HG03175 (cell line): ENCODE data around the gene SGCA.

Source experiments
- ATAC-seq: cut with Tn5 transposase; IDR thresholded peaks from one replicate; pipeline ENCODE4 v1.9.1; 2021; ENCODE audit warnings: mild to moderate bottlenecking, moderate library complexity; ENCODE audit not compliant: unreplicated experiment

The SGCA gene

DNA sequence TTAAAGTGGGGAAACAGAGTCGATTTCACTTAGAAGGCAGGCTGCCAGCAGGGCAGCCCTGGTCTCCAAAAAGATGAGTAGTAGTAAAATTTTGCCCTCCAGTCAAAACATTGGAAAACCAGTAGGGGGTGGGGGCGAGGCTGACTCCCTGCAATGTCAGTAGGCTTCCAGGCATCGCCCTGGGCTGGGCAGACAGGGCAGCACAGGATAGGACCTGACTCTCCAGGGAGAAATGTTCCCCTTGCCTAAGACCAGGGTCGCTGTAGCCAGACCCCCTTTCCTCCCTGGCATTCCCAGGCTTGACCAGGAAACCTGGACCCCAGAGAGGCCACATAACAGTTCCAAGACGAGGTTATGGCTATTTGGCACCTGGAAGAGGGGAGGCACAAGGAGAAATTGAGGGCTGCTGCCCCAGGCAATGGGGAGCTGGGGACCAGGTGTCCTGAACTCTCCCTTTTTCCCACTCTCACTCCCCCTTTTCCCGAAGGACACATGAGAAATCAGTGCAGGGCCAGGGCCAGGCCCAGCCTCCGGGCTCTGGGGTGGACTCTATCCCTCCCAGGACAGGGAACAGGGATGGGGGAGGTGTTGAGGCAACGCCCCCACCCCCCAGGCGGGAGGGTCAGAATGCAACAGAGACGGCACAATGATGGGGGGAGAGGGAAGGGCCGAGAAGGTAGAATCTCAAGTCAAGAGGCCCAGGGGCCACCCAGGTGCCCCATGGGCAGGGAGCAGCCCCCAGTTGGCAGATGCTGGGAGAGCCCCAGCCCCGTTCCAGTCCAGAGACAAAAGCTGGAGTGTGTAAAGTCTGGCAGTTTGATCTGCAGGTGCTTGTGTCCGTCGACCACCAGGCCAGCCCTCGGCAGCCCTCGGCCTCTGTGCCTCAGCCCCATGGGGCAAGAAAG lies 31.3 kb upstream of the SGCA start:
- ATAC-seq = no peak

DNA sequence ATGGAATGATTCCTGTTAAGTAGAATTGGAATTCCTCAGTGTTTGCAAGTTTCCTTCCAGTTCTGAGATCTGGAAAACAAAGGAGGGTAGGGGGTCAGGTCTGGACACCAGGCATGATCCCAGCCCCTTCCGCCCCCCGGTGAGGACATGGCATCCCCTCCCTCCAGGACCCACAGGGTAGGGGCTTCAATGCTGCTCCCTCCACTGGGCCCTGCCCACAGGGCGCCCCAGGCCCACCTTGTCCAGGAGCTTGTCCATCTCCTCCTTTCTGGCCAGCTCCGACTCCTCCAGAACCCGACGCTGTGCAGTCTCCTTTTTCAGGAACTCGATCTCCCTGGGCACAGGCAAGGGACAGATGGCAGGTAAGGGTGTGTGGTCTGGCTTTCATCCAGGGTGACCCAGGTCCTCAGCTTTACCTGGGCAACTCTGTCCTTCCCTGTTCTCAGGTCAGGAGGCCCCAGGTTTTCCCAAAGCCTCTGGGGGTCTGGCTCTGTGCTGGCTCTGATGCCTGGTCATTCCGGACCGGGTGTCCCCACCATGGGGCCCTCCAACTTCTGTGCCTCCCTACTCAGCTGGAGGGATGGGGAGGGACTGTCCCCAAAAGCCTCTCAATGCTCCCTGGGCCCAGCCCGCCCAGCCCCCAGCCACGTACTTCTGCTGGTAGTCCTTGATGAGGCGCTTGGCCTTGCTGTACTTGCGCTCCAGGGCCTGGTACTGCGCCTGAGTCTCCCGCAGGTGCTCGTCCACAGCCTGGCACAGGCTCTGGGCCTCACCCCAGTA lies 30.3 kb upstream of the SGCA start:
- no peak for ATAC-seq

DNA sequence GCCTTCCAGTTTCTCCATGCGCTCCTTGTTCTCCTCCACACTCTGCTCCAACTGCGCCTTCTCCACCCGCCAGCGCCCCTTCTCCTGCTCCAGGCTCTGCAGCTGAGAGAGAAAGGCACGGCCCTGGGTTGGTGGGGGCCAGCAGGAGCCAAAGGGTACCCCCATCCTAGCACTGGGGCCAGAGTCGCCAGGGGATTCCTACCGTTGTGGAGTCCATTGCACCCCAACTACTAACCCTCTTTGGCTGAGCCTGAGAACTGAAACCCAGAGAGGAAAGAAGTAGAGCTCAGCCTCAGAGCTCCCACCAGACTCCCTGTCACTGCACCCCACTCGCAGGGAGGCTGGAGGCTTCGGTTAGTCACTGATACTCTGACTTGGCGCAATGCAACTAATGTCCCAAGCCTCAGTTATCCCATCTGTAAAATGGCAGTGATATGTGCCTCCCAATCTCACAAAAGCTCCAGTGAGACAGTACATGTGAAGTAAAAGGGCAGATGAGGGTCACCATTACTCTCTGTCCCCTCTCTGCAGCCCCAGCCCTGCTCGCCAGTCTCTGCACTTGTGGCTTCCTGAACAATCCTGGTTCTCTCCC lies 29.6 kb upstream of the SGCA start:
- no peak for ATAC-seq

DNA sequence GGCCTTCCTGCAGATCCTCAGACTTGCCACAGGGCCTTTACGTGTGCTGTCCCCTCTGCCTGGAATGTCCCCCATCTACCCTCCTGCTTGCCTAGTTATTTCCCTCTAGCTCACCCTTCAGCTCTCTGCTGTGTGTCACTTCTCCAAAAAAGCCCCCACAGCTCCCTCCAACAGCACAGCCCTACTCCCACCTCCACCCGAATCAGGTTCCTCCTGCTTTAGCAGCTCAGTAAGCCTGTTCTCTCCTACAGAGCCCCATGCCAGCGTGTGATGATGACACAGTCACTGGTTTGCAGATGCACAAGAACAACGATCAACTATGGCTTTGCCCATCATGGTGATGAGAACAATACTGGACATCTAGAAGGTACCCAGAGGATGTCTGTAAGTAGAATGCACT lies 28.8 kb upstream of the SGCA start:
- no peak for ATAC-seq

DNA sequence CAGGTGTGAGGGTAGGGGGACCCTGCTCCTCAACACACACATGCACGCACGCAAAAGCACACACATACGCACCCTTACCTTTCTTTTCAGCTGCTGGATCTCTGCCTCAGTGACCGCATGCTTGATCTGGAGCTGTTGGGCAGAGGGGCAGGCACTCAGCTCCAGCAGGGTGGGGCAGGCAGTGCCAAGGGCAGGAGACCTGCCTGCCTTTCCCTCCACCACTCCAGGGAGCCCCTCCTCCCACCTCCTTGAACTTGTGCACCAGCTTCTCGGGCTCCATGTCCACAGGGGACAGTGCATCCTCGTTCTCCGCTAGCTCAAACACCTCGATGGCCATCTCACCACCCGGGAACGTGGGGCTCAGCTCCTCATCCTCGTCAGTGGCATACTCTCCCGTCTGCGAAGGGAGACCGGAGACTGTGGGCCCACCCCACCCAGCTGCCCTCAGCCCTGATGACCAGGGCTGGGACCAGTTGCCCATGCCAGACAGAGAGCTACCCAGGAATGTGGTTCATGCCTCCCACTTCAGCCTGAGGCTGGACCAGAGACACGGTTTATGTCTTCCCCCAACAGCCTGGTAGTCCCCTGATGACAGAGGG lies 26.5 kb upstream of the SGCA start:
- no peak for ATAC-seq

DNA sequence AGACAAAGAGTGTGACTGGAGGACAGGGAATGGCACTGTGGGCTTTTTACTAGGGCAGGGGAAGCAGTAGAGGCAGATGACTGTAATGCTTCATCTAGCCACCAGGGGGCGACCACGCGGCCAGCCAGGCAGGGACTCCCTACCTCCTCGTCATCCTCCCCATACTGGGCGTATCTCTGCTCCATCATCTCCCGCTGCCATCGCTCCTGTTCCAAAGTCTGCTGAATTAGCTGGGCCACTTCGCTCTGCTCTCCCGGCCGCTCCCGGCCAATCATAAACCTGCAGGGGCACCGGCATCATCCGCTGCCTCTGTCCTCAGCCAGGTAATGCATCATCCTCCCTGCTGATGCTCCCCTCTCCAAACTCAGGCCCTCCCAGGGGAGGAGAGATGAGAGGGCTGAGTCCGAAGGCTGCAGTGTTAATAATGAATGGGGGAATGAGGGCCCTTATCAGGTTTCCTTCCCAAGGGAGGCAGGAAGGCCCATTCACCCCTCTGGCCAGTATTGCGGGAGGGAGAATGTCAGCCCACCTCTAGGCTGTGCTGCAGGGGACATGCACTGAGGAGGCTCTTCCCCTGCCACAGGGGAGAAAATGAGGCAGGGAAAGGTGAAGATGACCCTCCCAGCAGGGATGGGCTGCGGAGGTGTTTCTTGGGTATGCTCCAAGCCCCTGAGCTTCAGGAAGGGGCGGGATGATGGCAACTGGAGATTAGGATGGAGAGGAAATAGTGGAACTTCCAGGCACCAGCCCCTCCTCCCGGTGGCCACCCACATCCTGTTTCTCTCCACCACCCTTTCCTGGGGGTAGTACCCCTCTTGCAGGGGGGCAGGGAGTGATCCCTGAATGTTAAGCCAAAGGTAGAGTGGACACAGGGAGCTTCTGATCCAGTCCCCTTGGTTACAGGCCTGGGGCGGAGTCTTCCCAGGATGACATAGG lies 25.6 kb upstream of the SGCA start:
- no peak for ATAC-seq

DNA sequence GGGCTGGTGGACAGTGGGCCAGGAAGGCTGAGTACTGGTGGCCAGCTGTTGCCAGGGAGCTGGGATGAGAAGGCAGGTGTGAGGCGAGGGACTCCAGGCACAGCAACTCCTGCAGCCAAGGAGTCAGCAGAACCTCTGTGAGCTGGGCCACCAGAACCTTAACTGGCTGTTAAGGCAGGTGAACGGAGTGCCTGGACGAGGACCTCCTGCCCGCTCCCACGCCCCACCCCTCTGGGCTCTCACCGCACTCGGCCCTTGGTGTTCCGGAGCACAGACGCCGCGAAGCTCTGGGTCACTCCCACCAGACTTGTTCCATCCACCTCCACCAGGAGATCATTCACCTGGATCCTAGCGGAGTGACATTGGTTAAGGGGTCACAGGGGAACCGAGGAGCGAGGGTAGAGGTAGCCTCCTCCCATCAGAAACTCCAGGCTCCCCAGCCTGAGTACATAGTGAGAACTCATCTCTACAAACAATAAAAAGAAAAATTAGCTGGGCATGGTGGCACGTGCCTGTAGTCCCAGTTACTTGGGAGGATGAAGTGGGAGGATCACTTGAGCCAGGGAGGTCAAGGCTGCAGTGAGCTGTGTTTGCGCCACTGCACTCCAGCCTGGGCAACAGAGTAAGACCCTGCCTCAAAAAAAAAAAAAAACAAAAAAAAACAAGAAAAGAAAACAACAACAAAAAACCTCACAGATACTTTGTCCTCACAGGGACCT lies 24.6 kb upstream of the SGCA start:
- ATAC-seq = no peak

DNA sequence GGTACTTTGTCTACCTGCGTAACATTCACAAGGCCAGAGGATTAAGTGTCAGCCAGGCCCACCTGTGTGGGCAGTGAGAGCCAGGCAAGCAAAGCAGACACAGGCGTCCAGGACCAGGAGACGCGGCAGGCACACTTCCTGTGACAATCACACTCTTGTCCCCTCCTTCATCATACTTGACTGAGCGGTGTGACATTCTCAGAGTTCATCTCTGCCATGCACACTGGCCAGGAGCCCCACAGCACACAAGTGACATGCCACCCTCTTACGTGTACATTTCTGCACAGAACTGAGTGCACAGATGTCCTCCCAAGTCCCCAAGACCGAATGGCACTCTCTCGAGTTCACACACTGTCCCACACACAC lies 24.1 kb upstream of the SGCA start:
- no peak for ATAC-seq

DNA sequence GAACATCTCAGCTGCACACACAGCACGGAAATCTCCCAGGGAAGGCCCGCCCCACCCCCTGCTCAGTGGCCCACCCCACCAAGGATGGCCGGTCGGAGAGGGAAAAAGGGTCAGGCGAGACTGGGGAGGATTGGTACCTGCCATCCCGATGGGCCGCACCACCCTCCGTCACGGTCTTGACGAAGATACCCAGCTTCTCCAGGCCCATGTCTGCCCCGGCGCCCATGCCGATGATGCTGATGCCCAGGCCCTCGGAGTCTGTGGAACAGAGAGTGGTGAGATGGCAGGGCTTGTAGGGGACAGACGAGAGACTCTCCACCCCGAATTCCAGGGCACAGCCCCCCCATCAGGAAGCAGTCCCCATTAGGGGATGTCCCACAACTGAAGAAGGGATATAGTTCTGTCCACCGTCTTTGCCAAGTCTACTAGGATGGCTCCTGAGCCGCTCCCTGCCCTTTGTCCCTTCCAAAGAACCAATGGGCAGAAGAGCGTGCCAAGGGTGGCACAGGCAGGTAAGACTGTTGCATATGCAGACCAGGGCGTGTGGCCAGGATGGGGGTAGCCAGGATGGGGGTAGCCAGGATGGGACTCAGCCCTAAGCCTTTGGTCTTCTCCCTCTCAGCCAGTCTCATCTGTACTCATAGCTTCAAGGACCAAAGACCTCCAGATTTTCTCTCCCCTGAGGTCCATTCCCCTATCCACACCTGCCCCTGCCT lies 22.2 kb upstream of the SGCA start:
- ATAC-seq = no peak

DNA sequence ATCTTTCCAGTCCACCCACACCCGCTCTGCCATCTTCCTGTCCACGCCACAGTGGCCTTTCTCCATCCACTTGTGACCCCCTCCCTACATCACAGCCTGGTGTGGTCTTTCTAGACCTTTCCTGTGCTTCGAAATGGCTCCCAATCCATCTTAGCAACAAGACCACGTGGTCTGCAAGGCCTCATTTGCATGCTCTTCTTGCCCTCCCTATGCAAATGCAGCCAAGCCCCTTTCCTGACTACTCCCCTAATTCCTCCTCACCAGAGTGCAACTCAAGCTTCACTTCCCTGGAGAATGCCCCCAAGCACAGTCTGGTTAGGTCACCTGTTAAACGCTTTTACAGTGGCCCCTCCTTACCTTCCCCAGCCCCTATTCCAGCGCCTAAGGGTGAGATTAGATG lies 21.4 kb upstream of the SGCA start:
- no peak for ATAC-seq

DNA sequence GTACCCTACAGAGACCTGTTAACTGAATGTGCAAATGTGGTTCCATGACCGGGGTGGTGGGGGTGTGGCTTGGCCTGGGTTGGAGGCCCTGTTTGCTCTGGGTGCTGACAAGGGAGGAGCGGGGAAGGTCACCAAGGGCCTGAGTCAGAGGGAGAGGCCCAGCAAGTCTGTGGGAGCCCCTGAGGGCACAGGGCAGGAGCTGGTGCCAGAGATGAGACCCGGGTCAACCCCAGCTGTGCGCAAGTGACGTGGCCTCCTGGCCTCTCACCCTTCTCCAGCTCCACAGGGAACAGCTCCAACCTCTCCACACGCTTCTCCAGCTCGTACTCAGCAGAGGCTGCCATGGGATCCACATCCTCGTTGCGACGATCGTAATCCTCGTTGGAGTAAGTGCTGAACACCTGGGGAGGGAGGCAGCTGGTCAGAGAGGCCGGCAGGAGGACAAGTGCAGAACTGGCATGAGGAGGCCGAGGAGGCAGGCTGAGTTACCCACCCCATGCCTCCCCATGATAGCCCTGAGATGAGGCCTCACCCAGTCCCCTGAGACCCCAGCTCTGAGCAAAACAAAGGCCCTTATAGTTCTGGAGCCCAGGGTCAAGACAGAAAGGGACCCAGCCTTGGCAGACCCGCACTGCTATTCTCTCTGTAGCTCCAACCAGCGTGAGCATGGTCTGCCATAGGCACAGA lies 20.8 kb upstream of the SGCA start:
- no peak for ATAC-seq

DNA sequence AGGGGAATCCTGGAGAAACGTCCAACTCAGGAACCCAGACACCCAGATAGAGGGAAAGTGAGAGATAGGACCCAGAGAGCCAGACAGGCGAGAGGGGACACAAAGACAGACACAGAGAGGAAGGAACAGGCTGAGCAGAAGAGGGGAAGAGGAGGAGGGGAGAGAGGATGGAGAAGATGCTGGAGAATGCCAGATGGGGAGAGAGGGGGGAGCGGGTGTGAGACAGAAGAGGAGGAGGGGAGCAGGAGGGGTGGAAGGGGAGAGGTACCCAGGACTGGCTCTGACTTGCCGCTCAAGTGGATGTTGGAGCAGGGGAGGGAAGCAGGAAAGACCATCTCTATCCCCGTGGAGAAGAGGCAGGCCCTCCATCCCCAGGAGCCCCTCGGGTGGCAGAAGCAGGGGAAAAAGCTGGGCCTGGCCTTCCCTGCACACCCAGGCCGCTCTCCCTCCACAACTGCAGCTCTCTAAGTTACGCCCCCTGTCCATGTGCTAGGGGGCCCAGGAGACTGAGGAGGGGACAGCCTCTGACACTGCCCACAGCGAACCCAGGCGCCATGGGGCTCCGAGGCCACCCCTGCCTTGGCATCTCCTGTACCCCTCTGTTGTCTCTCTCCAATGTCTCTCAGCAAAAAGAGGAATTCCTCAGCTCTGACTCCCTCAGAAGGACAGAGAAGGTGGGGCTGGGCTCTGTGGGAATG lies 20.1 kb upstream of the SGCA start:
- ATAC-seq = no peak

DNA sequence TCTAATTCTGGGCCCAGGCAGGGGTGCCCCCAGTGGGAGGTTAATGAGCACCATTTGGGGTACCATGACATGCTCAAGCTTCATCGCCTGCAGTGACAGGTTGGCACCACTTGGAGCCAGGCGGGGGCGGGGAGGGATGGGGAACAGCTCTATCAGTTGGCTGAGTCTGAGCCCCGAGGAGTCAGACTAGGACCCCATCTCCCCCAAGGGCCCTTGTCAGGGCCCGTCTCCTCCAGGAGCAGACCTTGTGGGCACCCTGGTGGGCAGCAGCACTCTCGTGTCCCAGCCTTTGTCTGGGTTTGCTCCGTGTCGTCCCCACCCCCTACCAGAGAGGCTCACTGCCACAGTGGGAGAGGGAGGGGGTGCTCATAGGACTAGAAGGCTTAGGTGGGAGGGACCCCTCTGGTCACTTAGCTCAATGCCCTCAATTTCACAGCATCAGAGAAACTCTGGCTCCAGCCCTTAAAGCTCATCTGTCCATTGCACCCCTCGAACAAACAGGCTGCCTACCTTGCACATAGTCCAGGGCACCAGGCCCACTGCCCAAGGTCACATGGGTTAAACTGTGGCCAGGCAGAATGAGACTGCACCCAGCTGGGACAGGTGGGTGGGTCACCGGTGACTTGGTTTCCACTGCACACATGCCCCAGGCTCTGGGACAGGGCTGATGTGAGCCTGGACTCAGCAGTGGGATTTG lies 19.4 kb upstream of the SGCA start:
- ATAC-seq = no peak

DNA sequence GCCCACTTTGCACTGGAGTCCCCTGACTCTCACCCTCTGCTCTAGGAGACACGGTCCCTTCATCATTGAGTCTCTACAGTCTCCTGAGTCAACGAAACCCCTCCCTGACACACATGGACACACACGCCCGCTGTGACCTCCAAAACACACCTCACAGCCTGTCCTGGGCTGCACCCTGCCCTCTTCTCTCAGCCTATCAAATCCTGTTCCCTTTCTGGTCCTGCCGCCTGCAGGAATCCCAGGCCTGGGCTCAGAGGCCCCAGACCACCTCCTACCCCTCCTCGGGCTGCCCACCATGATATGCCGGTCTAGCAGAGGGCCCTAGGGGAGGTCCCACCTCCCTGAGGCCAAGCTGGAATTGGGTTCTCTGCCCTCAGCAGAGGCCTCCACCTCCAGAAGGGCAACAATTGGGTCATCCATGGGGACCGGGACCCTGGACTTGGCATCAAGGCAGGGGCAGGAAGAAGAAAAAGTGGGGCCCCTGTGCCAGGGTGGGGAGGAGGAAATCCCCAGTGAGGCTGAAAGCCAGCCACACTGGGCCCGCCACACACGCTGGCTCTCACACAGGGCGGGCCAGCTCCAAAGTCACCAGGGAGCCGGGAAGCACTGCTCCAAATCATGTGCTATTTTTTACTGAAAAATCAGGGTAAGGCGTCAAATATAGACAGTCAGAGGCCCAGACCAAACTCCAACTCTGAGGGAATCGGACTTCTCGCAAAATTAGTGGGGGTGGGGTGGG lies 18.7 kb upstream of the SGCA start:
- ATAC-seq = no peak

DNA sequence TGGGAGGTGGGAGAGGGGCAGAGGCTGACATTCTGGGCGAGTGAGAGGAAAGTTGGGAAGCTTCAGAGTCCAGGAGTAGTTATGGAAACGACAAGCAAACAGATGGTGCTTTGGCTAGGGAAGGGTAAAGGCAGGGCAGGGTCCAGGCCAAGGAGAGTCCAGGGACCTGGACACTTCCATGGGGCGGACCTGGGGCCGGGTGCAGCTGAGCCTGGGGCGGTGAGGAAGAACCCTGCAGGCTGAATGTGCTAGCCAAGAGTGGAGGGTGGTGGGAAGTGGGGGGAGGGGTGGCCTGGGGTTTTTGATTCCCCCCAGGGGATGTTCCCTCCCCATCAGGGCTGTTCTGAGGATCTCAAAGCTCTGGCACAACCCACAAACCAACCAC lies 18.0 kb upstream of the SGCA start:
- no peak for ATAC-seq

DNA sequence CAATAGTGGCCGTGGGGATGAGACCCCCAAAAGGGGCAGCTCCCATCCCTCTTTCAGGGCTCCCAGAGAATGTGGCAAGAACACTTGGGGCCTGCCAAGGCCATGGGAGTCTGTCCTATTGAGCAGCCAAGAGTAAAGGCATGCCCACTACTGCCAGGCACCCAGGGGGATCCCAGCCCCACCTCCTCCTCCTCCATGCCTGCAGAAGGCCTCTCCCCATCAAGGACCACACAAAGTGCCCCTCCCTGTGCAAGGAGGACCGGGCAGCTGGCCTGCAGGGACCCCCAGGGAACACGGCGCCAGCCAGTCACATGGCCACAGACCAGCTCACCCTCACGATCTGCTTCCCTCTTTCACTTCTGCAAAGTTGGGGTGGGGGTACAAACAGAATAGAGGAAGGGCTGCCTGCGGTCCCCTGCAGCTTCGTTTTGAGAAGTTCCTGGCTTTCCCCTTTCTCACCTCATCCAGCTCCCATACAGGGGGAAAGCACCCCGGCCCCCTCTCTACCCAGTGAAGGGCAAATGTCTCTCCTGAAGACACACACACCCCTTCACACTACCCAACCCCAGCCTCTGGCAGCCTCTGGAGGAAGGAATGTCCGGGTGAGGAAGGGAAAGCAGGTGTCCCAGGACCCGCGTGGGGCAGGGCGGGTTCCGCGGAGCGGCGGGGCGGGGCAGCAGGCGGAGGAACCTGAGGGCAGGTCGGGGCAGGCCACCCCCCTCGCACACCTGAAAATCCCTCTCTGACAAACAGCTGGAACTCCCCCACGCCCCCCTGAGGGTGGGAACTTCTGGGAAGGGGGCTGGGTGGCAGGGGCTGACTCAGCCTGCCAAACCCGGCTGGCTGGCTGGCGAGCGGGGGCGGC lies 17.3 kb upstream of the SGCA start:
- peak; percentile 32 for ATAC-seq
